DMS53 treated with DMSO at 0.1 percent for 48 hours (cell line): ENCODE measurements around the gene SUCNR1.

Experiments used
- DNase-seq: peaks from one replicate; lab custom pipeline; 2025; ENCODE audit not compliant: unreplicated experiment; lab: John Stamatoyannopoulos, UW

Gene SUCNR1

GRCh38 chr3:151933234-151933853 lies 59.9 kb downstream of the SUCNR1 start:
- DNase-seq: no peak
